Mononuclear cell (primary cell): Measurements from ENCODE around the gene PTGFR. TPM values are rescaled to one million over a fixed set of nuclear protein-coding genes. Genes with fewer than 3 reads are reported as not detected.

ENCODE experiments used
- total RNA-seq: library from RNA; depleted of rRNA; stranded (reverse); fragments of >200 nt; gene quantifications from one replicate; pipeline ENCODE4 v1.2.3, GENCODE V29; 2012

The PTGFR gene
- total RNA-seq, 1 donor: under 0.01 TPM

Other genes starting within 250 kb of the PTGFR start
- gene IFI44L, start 129.5 kb downstream of the PTGFR start, total RNA-seq: 29.3 TPM
- 55.1 TPM for gene IFI44, start 158.9 kb downstream of the PTGFR start, total RNA-seq